H9 (cell line): ENCODE results near the gene WFDC1. TPM values are rescaled to one million over a fixed set of nuclear protein-coding genes. Genes with fewer than 3 reads are reported as not detected.

Source experiments
- DNase-seq: peaks from one replicate; pipeline ENCODE4 v3.0.0-alpha.2; 2017
- H2AFZ ChIP-seq: one replicate; pipeline ENCODE4 v1.6.1; 2013; ENCODE audit warnings: mild to moderate bottlenecking, low read length, control low read depth, moderate library complexity
- H2AK5ac ChIP-seq: 2 replicates; pipeline ENCODE4 v1.6.1; 2013; ENCODE audit warnings: low read length, control low read depth, mixed read lengths; ENCODE audit not compliant: insufficient read length
- H2BK120ac ChIP-seq: one replicate; pipeline ENCODE4 v1.6.1; 2013; ENCODE audit warnings: low read depth, mild to moderate bottlenecking, low read length, control low read depth, inconsistent platforms; ENCODE audit not compliant: poor library complexity, severe bottlenecking
- H2BK12ac ChIP-seq: 2 replicates; pipeline ENCODE4 v1.6.1; 2013; ENCODE audit warnings: low read length, control low read depth, mixed read lengths, low read depth; ENCODE audit not compliant: insufficient read length
- H2BK15ac ChIP-seq: 2 replicates; pipeline ENCODE4 v1.6.1; 2013; ENCODE audit warnings: low read depth, low read length, control low read depth
- H2BK20ac ChIP-seq: one replicate; pipeline ENCODE4 v1.6.1; 2013; ENCODE audit warnings: low read depth, mild to moderate bottlenecking, low read length, control low read depth, inconsistent platforms; ENCODE audit not compliant: poor library complexity, severe bottlenecking
- H2BK5ac ChIP-seq: 2 replicates; pipeline ENCODE4 v1.6.1; 2013; ENCODE audit warnings: low read length, control low read depth, mixed read lengths; ENCODE audit not compliant: insufficient read length
- H3K14ac ChIP-seq: 2 replicates; pipeline ENCODE4 v1.6.1; 2013; ENCODE audit warnings: low read length, control low read depth; ENCODE audit not compliant: insufficient read depth
- H3K18ac ChIP-seq: 2 replicates; pipeline ENCODE4 v1.6.1; 2013; ENCODE audit warnings: low read depth, mild to moderate bottlenecking, mixed read lengths, low read length, control low read depth; ENCODE audit not compliant: insufficient read length
- H3K23ac ChIP-seq: 2 replicates; pipeline ENCODE4 v1.6.1; 2013; ENCODE audit warnings: low read length, control low read depth, mixed read lengths, low read depth; ENCODE audit not compliant: insufficient read length
- H3K23me2 ChIP-seq: 2 replicates; pipeline ENCODE4 v1.6.1; 2013; ENCODE audit warnings: low read depth, mild to moderate bottlenecking, mixed read lengths, low read length, control low read depth; ENCODE audit not compliant: insufficient read length, poor library complexity, severe bottlenecking
- H3K27ac ChIP-seq: 2 replicates; pipeline ENCODE4 v1.5.1; 2013; ENCODE audit warnings: low read length, control low read depth, mixed read lengths, low read depth; ENCODE audit not compliant: insufficient read length
- H3K27me3 ChIP-seq: 2 replicates; pipeline ENCODE4 v1.6.1; 2013; ENCODE audit warnings: low read length, control low read depth, inconsistent platforms; ENCODE audit not compliant: insufficient read depth
- H3K4ac ChIP-seq: 2 replicates; pipeline ENCODE4 v1.6.1; 2013; ENCODE audit warnings: low read depth, mild to moderate bottlenecking, control low read depth, inconsistent platforms, low read length, moderate library complexity
- H3K4me1 ChIP-seq: 2 replicates; pipeline ENCODE4 v1.6.1; 2013; ENCODE audit warnings: low read length, control low read depth, inconsistent platforms; ENCODE audit not compliant: insufficient read depth
- H3K4me2 ChIP-seq: 2 replicates; pipeline ENCODE4 v1.6.1; 2013; ENCODE audit warnings: low read length, control low read depth, mixed read lengths; ENCODE audit not compliant: insufficient read length, insufficient read depth
- H3K56ac ChIP-seq: 2 replicates; pipeline ENCODE4 v1.6.1; 2013; ENCODE audit warnings: low read depth, mild to moderate bottlenecking, mixed read lengths, low read length, control low read depth; ENCODE audit not compliant: insufficient read length
- H3K79me1 ChIP-seq: 2 replicates; pipeline ENCODE4 v1.6.1; 2013; ENCODE audit warnings: low read depth, mild to moderate bottlenecking, moderate library complexity, low read length, control low read depth, inconsistent platforms; ENCODE audit not compliant: insufficient read depth, poor library complexity, severe bottlenecking
- H3K79me2 ChIP-seq: 2 replicates; pipeline ENCODE4 v1.6.1; 2013; ENCODE audit warnings: low read length, control low read depth, inconsistent platforms; ENCODE audit not compliant: insufficient read depth
- H3K9ac ChIP-seq: 2 replicates; pipeline ENCODE4 v1.6.1; 2013; ENCODE audit warnings: low read length, control low read depth, mixed read lengths; ENCODE audit not compliant: insufficient read length; ENCODE audit errors: extremely low read depth
- H3K9me3 ChIP-seq: one replicate; pipeline ENCODE4 v1.6.1; 2013; ENCODE audit warnings: low read depth, low read length, inconsistent platforms; ENCODE audit not compliant: control insufficient read depth
- H3T11ph ChIP-seq: one replicate; pipeline ENCODE4 v1.6.1; 2013; ENCODE audit warnings: mild to moderate bottlenecking, low read length, control low read depth, inconsistent platforms
- H4K20me1 ChIP-seq: one replicate; pipeline ENCODE4 v1.6.1; 2013; ENCODE audit not compliant: control insufficient read depth, insufficient read length, insufficient read depth
- H4K5ac ChIP-seq: 2 replicates; pipeline ENCODE4 v1.6.1; 2013; ENCODE audit warnings: low read depth, mild to moderate bottlenecking, mixed read lengths, low read length, control low read depth; ENCODE audit not compliant: insufficient read length
- H4K8ac ChIP-seq: replicated peaks from 2 replicates; pipeline ENCODE4 v1.6.1; 2013; ENCODE audit warnings: low read length, control low read depth, mixed read lengths, low read depth; ENCODE audit not compliant: insufficient read length
- H4K91ac ChIP-seq: 2 replicates; pipeline ENCODE4 v1.6.1; 2013; ENCODE audit warnings: low read depth, mild to moderate bottlenecking, moderate library complexity, mixed read lengths, low read length, control low read depth; ENCODE audit not compliant: insufficient read length
- H3K27ac Mint-ChIP-seq, 3 experiments: 2 replicates in 2 of 3; 3 replicates in 1 of 3; pipeline ENCODE4 v1.8.0; 2020 to 2021; ENCODE audit warnings: mixed read lengths in 3 of 3, mild to moderate bottlenecking in 1 of 3, moderate library complexity in 1 of 3
- H3K27me3 Mint-ChIP-seq: 2 replicates; pipeline ENCODE4 v1.8.0; 2021; ENCODE audit warnings: low read depth, mild to moderate bottlenecking, moderate library complexity, mixed read lengths
- H3K36me3 Mint-ChIP-seq, 3 experiments: 2 replicates in 2 of 3; 3 replicates in 1 of 3; pipeline ENCODE4 v1.8.0; 2020 to 2021; ENCODE audit warnings: low read depth in 3 of 3, mixed read lengths in 3 of 3; ENCODE audit not compliant: insufficient read depth in 1 of 3
- H3K4me1 Mint-ChIP-seq, 2 experiments: 2 replicates each; pipeline ENCODE4 v1.8.0; 2020; ENCODE audit warnings: mixed read lengths in 2 of 2
- H3K4me3 Mint-ChIP-seq, 2 experiments: 2 replicates in 1 of 2; 3 replicates in 1 of 2; pipeline ENCODE4 v1.8.0; 2020 to 2021; ENCODE audit warnings: mild to moderate bottlenecking in 2 of 2, mixed read lengths in 2 of 2, moderate library complexity in 1 of 2
- H3K9me3 Mint-ChIP-seq, 2 experiments: 2 replicates in 1 of 2; 3 replicates in 1 of 2; pipeline ENCODE4 v1.8.0; 2020; ENCODE audit warnings: mild to moderate bottlenecking in 2 of 2, mixed read lengths in 2 of 2, moderate library complexity in 1 of 2
- WGBS: extraction: QIAGEN DNeasy Blood & Tissue Kit; methylation state at CpG from one replicate; pipeline ENCODE4 v1.1.7; 2013; ENCODE audit warnings: missing lambda C conversion rate, low lambda C conversion rate, mixed read lengths; ENCODE audit not compliant: insufficient read length; ENCODE audit errors: extremely low coverage; 5-methylcytosine and 5-hydroxymethylcytosine counted together
- total RNA-seq: library from RNA; stranded (reverse); gene quantifications from 2 replicates; pipeline ENCODE4 v1.2.1, GENCODE V29; 2021
- TF ChIP-seq, protein P1 (sequence below): fragments of 200-600 bp; sonication (generic); conservative IDR thresholded peaks from 3 replicates; pipeline ENCODE4 v1.8.0; 2021; ENCODE audit warnings: antibody characterized with exemption, mild to moderate bottlenecking

Gene WFDC1
- total RNA-seq, 1 experiment from 2014 or later, result 0.24 TPM

DNA sequence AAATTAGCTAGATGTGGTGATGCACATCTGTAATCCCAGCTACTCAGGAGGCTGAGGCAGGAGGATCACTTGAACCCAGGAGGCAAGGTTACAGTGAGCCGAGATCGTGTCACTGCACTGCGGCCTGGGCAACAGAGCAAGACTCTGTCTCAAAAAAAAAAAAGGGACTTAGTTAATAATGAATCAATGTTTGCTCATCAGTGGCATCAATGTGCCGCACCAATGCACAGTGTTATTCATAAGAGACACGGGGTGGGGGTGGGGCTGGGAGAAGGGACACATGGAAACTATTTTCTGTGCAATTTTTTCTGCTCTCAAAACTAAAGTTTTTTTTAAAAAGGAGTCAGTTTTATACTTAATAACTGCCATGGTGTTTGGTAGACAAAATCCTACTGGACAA is 66.9 kb downstream of the WFDC1 start:
- Histone ChIP-seq H2AK5ac (no peak overlapping the region), H3T11ph (no peak overlapping the region), H3K9me3 (no peaks in the 10 kb centered on the region), H2BK12ac (no peak overlapping the region), H3K9ac (no peak overlapping the region), H3K18ac (no peak overlapping the region), H2AFZ (no peak overlapping the region), H3K14ac (no peak overlapping the region), H3K79me1 (no peaks in the 10 kb centered on the region), H3K4me1 (no peaks in the 10 kb centered on the region; the same call in 1 of the 2 replicates), H2BK5ac (no peak overlapping the region), H3K4me2 (no peak overlapping the region), H3K23me2 (no peaks in the 10 kb centered on the region), H3K23ac (no peak overlapping the region), H4K20me1 (no peaks in the 10 kb centered on the region), H3K27ac (no peak overlapping the region), H3K79me2 (no peaks in the 10 kb centered on the region), H4K5ac (no peak overlapping the region), H2BK20ac (no peak overlapping the region), H2BK120ac (no peak overlapping the region), H3K27me3 (no peaks in the 10 kb centered on the region), H4K91ac (no peak overlapping the region), H3K4ac (no peak overlapping the region), H3K56ac (no peak overlapping the region), H4K8ac (no peak overlapping the region), H2BK15ac (no peak overlapping the region)
- Mint-ChIP-seq H3K27me3 (peaks cover 10% of the 10 kb centered on the region), H3K9me3 (no peaks in the 10 kb centered on the region; a peak in 1 of 5 replicates), H3K27ac (no peak overlapping the region; a peak in 1 of 7 replicates), H3K4me1 (peaks cover 27 to 41% of the 10 kb centered on the region in 2 experiments), H3K36me3 (no peaks in the 10 kb centered on the region), H3K4me3 (no peak overlapping the region)
- WGBS, result no CpG with 5 or more reads among the region's 5 CpGs
- DNase-seq, result no peak
- TF ChIP-seq, protein P1, sequence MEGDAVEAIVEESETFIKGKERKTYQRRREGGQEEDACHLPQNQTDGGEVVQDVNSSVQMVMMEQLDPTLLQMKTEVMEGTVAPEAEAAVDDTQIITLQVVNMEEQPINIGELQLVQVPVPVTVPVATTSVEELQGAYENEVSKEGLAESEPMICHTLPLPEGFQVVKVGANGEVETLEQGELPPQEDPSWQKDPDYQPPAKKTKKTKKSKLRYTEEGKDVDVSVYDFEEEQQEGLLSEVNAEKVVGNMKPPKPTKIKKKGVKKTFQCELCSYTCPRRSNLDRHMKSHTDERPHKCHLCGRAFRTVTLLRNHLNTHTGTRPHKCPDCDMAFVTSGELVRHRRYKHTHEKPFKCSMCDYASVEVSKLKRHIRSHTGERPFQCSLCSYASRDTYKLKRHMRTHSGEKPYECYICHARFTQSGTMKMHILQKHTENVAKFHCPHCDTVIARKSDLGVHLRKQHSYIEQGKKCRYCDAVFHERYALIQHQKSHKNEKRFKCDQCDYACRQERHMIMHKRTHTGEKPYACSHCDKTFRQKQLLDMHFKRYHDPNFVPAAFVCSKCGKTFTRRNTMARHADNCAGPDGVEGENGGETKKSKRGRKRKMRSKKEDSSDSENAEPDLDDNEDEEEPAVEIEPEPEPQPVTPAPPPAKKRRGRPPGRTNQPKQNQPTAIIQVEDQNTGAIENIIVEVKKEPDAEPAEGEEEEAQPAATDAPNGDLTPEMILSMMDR, result no peak
